ENCODE data around the gene CUEDC2.

DNA sequence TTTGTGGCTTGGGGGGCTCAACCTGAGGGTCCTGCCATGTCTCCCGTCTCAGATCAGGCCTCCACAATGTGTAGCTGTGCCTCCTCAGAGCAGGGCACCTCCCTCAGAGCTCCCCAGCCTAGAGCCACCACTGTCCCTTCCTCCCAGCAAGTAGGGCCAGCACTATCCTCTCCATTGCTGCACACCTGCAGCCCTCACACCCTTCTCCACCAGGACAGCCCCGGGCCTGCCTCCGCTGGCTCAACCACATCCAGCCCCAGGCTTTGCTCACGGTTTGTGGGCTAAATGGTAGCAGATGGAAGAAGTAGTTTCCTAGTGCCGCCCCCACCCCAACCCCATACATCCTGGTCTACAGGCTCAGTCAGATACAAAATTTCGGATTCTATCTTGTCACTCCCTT is 26.7 kb downstream of the CUEDC2 start:
- TF ChIP-seq CTCF (IDR thresholded peaks at IDR 0.05; ENCODE audit: low read depth, low read length, poor library complexity, severe bottlenecking) (no peak), EZH2phosphoT487 (IDR thresholded peaks at IDR 0.05; ENCODE audit: borderline replicate concordance, low read length) (no peak)

All from DOHH2 (cell line).